ENCODE data around the gene AGPAT3.

DNA sequence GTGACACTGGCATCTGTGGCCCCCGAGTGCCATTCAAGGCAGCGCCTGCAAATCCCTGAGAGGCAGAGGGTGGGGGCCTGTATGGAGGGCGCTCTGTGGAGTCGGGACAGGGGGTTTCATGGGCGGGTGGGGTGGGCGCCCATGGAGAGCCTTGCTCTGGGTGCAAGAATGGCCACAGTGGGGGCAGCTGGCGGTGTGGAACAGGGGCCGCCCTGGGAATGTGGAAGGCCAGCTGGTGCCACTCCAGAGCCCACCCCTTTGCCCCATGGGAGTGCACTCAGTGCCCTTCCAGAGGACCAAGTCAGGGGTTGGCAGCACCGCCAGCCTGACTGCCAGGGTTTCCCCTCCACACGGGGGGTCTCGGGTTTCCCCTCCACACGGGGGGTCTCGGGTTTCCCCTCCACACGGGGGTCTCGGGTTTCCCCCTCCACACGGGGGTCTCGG, 92.1 kb downstream of the AGPAT3 start:
- TF ChIP-seq, protein P1, sequence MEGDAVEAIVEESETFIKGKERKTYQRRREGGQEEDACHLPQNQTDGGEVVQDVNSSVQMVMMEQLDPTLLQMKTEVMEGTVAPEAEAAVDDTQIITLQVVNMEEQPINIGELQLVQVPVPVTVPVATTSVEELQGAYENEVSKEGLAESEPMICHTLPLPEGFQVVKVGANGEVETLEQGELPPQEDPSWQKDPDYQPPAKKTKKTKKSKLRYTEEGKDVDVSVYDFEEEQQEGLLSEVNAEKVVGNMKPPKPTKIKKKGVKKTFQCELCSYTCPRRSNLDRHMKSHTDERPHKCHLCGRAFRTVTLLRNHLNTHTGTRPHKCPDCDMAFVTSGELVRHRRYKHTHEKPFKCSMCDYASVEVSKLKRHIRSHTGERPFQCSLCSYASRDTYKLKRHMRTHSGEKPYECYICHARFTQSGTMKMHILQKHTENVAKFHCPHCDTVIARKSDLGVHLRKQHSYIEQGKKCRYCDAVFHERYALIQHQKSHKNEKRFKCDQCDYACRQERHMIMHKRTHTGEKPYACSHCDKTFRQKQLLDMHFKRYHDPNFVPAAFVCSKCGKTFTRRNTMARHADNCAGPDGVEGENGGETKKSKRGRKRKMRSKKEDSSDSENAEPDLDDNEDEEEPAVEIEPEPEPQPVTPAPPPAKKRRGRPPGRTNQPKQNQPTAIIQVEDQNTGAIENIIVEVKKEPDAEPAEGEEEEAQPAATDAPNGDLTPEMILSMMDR (IDR thresholded peaks at IDR 0.05): no peak
- TF ChIP-seq POLR2A (IDR thresholded peaks at IDR 0.05): no peak

All from esophagus squamous epithelium (tissue), 4 donors.